HG03064 (cell line): ENCODE data around the gene NCAPD3.
"Not testable (repeated sequence)": the region's sequence is repeated elsewhere in the genome, so short reads cannot be mapped to it uniquely, and the experiment has no call there.

ENCODE experiments used
- ATAC-seq: cut with Tn5 transposase; IDR thresholded peaks from one replicate; pipeline ENCODE4 v1.9.1; 2021; ENCODE audit warnings: low read depth; ENCODE audit not compliant: unreplicated experiment

The NCAPD3 gene, protein sequence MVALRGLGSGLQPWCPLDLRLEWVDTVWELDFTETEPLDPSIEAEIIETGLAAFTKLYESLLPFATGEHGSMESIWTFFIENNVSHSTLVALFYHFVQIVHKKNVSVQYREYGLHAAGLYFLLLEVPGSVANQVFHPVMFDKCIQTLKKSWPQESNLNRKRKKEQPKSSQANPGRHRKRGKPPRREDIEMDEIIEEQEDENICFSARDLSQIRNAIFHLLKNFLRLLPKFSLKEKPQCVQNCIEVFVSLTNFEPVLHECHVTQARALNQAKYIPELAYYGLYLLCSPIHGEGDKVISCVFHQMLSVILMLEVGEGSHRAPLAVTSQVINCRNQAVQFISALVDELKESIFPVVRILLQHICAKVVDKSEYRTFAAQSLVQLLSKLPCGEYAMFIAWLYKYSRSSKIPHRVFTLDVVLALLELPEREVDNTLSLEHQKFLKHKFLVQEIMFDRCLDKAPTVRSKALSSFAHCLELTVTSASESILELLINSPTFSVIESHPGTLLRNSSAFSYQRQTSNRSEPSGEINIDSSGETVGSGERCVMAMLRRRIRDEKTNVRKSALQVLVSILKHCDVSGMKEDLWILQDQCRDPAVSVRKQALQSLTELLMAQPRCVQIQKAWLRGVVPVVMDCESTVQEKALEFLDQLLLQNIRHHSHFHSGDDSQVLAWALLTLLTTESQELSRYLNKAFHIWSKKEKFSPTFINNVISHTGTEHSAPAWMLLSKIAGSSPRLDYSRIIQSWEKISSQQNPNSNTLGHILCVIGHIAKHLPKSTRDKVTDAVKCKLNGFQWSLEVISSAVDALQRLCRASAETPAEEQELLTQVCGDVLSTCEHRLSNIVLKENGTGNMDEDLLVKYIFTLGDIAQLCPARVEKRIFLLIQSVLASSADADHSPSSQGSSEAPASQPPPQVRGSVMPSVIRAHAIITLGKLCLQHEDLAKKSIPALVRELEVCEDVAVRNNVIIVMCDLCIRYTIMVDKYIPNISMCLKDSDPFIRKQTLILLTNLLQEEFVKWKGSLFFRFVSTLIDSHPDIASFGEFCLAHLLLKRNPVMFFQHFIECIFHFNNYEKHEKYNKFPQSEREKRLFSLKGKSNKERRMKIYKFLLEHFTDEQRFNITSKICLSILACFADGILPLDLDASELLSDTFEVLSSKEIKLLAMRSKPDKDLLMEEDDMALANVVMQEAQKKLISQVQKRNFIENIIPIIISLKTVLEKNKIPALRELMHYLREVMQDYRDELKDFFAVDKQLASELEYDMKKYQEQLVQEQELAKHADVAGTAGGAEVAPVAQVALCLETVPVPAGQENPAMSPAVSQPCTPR (N-terminal part only)

DNA sequence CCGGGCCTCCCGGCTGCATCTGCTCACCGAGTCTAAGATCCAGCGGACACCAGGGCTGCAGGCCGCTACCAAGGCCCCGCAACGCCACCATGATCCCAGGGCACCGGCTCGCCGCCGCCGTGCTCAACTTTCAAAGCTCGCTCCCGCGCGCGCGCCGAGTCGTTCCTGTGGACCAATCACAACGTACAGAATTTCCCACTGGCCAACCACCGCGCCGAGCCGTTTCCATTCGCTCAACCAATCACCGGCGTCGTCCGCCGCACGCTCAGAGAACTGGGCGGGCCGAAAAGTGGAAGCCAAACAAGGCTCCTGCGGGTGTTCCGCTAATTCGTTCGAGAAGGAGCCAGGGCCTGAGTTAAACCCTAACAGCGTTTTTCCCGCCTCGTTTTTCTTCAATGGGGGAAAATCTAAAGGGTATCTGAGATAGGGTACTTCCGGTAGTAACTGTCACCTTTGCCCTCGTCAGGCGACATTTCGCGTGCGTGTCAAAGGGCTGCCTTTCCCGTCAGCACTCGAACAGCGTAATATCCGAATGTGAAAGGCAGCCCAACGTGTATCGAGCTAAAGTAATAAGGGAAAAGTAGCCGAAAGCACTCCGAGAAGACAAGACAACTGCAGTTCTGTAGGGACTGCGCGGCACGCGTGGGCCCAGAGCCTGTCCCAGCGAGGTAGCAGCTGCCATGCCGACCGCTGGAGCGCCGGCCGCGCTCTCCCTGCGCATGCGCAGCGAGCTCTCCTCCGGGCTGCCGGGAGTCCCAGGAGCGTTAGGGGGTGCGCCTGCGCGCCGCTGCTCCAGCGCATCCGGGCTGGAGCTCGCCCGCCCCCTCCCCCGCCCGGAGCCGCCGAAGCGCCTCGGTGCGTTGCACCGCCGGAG lies at the start of gene NCAPD3, which contains the start of gene VPS26B:
Gene NCAPD3, minus strand, starts transcription at position 132 of the 874 bp plus-strand sequence. Its CDS starts 41 bp downstream, at position 91.
Gene VPS26B, plus strand, starts transcription at position 836 of the 874 bp plus-strand sequence. CDS start 452 bp downstream, outside the sequence.
- ATAC-seq, result peak; percentile 68

DNA sequence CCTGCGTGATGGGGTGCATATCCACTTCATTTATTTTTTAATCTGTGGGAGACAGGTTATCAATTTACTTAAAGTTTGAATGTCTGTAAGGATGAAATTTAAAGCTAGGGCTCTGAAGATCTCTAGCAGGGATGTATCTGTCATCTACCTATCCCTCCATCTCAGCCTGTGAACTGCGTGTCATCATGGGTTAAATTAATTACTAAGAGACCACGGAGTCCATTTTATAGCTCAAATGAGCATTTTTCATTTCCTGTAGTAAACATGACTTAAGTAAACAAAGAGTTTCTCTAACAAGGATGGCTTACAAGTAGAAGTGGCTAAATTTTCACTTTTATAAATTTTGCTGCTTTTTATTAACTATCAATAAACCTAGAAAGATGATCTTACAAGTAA lies 49.5 kb upstream of the NCAPD3 start:
- ATAC-seq, result no peak

DNA sequence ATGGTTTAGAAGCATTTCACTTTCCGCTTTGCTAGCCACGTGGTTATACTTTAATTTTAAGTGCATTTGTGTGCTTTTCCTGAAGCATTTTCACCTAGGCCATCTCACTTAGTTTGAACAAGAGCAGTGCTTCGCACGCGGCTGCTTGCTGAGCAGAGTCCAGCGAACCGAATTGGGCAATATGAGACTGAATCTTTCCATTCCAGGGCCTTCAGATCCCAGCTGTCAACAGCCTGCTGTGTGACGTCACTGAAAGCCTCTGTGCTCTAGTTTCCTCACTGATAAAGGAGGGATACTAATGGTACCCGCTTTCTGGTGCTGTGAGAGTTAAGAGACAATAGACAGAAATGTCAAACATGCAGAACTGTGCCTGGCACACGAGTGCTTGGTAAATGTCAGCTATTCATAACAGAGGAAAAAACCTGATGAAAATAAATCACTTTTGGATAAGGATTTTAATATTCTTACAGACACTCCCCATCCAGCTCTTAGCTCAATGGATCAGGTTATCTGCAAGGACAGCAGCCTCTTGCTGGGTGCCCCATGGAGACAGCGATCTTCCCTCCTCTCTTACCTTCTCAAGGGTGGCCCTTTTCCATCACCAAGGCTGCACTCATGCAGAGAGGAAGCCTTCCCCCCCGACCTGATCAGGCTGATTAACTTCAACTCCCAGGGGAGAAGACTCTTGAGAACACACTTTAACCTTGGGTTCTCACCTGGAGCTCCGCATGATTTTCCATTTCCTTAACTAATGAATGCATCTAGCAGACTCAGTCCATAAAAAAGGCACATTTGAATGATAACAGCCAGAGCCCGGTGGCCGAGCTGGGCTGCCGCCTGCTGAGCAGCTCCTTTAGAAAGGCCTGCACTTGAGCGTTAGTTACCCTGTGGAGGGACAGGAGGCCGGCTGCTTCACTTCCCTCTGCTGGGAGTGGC lies 48.9 kb upstream of the NCAPD3 start:
- no peak for ATAC-seq

DNA sequence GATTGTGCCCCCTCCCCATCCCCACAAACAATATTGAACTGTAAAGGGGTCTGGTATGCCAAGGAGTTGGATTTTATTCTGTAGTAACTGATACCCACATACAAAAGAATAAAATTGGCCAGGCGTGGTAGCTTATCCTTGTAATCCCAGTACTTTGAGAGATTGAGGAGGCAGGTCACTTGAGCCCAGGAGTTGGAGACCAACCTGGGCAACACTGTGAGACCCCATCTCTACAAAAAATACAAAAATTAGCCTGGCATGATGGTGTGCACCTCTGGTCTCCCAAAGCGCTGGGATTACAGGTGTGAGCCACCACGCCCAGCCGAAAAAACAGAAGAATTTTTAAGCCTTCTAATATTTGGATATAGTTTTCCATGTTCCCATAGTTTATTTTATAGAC lies 48.2 kb upstream of the NCAPD3 start:
- ATAC-seq, result no peak

DNA sequence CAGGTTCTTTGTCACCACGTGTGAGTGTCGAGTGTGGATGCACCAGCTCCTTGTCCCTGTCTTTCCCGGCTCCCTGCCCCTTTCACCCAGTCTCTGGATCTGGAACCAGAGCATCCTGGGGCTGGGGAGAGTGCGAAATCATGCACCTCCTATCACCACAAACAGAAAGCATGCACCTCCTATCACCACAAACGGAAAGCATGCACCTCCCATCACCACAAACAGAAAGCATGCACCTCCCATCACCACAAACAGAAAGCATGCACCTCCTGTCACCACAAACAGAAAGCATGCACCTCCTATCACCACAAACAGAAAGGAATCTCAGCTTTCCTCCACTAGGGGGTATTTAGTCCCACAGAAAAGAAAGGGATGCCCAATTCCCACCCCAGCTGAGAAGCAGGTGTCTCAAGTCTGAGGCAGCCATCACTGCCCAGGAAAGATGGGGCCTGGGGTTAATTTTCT lies 46.5 kb upstream of the NCAPD3 start:
- ATAC-seq, result no peak

DNA sequence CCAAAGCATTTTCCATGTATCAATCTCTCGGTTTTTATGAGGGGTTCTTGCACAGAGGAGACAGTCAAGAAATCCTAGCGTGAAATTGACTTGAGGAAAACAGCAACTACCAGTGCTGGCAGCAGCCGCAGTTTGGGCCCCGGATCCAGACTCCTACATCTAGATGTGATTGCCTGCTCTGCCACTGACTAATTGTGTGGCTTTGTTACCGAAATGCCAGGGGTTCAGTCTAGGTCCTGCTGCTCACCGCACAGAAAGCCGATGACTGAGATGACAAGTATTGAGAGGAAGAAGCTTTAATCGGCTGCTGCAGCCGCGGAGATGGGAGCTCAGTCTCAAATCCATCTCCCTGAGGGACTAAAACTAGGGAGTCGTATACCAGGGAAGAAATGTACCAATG lies 44.2 kb upstream of the NCAPD3 start:
- ATAC-seq, result no peak

DNA sequence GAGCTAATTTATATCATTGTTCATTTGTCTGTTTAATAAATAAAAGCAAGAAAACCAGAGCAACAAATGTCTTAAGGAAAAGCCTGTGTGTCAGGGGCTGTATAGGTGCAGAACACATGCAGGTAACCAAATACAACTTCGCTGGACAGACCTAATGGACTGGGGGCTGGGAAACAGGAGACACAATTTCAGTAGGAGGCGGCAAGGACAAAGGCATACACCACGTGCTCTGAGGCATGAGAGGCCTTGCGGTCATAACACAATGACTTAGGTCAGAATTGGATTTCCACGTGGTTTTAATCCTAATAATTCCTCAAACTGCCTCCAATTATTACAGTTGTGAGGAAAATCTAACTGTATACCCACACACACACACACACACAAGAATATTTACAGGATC lies 43.7 kb upstream of the NCAPD3 start:
- no peak for ATAC-seq

DNA sequence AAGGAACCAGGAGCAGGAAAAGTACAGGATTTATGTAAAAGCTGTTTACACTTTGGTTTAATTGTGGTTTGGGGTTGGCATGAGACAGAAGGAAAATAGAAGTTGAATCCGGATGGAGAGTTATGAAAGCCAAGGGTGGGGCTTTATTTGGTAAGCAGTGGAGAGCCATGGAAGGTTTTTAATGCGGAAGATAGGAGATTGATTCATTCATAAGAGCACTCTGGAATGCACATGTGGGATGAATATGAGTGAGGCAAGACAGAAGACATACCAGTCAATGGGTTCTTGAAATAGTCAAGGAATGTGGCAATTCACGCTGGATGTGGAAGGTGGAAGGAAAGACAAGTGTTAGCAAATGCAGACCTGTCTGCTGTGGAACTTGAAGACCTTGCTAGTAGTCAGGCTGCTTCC lies 43.1 kb upstream of the NCAPD3 start:
- ATAC-seq, result no peak

DNA sequence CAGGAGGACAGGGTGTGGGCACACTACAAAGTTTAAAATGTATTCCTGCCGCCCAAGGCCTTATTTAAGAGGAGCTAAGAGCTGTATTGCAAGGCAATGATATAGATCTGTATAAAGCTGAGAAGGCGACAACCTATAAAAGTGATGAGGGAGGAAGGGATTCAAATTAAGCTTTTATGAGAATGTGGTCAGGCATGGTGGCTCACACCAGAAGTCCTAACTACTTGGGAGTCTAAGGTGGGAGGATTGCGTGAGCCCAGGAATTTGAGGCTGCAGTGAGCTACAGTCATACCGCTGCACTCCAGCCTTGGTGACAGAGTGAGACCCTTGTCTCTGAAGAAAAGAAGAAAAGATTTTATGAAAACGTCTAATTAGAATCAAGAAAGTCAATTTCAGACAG lies 42.7 kb upstream of the NCAPD3 start:
- ATAC-seq, result no peak

DNA sequence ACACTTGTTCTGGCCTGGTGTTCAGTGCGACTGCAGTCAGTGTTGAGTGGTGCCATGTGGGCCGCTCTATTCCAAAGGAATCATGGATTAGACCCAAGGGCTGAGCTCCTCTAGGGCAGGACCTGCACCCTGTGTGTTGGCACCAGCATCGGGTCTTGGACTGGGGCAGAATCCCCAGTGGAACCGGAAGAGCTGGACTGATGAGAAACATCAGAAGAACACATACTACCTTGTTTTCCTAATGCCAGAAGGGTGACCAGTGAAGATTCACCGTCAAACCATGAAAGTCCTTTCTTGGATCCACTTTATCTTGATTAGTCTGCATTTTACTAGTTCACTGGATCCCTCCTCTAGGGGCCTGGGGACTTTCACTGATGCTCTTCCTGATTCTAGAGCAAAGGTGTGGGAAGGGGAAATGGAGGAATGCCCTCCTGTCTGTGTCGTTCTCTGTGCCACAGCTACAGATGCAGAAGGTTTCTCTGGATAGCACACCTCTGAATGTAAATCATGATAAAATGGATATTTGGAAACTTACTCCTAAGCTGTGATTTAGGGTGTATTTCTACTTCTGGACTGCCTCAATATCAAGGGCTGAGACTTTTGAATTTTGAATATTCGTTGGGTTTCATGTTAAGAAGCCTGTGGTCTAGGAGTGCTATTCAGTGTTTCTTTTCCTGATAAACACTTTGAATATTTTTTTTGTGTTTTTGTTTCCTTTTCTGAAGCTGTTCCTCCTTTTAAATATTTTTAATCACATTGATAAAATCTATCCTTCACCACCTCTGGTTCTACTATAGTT lies 41.4 kb upstream of the NCAPD3 start:
- no peak for ATAC-seq

DNA sequence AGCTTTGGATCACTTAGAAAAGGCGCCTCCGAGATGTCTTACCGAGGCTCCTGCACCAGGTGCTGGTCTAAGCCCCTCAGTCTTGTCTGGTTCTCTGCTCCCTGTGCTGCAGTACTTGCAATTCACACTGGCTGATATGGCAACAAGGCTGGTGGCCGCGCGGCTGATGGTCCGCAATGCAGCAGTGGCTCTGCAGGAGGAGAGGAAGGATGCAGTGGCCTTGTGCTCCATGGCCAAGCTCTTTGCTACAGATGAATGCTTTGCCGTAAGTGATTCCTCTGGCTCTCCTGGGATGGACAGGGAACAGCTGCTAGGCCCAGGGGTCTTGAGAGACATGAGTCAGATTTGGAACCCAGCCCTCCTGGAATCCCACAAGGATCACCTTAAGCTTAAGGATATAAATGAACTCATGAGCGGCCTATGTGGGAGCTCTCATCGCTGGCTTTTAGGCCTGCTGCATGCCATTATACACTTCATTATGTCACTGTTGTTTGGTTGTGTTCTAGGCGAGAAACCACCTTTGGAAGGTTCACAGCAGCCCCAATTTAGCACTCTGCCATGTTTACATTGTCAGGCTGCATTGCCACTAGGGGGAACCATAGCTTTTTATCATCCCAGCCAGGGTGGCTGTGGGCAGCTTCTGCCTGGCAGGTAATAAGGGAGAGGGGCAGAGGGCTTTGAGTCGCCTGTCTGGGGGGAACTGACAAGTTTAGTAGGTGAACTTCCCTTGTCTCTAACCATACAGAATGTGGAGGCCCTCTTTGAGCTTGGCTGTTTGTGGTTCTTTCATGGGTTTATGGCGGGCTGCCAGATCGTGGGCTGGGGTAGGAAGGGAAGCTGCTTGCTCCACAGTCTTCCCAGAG lies 38.1 kb upstream of the NCAPD3 start:
- ATAC-seq, result no peak

DNA sequence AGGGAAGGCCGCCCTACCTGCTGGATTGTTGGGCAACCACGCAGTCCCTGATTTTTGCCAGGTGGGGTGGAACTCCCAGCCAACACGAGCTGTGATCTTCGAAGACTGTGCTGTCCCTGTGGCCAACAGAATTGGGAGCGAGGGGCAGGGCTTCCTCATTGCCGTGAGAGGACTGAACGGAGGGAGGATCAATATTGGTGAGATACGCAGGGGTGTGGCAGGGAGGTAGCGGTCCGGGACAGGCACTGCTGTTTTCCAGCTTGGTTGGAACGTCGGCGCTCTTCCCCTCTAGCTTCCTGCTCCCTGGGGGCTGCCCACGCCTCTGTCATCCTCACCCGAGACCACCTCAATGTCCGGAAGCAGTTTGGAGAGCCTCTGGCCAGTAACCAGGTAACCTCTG lies 37.2 kb upstream of the NCAPD3 start:
- no peak for ATAC-seq

DNA sequence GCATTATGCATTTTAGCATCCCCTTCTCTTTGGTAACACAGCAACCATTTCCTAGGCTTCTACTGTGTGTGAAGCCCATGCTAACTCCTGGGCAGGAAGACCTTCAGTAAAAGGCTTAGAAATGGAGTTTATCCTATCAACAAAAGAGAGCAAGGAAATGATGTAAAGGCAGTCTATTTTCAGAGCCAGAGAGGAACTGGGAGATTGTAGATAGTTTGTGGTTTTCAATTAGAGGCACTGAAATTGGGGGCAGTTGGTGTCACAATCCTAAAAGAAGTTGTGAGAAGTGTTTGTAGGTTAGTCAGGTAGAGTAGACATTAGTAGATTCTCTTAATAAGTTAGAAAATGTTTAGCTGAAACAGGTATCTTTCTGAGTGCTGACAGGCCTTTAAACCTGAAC lies 36.7 kb upstream of the NCAPD3 start:
- no peak for ATAC-seq

DNA sequence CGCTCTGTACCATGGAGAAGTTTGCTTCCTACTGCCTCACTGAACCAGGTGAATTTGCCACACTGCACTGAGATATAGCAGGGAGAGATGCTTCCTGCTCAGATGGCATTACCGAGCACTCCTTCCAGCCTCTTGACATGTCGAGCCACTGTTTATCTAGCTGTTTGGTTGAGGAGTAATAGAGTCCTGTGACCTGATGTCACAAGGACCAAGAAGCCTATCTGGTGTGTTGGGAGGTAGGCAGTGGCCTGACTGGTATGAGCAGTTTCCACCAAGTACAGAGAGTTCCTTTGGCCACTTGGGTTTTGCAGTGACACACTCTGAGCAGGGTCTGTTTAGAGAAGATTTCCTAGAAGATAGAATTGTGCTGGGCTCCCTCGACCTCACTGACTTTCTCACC lies 34.8 kb upstream of the NCAPD3 start:
- no peak for ATAC-seq

DNA sequence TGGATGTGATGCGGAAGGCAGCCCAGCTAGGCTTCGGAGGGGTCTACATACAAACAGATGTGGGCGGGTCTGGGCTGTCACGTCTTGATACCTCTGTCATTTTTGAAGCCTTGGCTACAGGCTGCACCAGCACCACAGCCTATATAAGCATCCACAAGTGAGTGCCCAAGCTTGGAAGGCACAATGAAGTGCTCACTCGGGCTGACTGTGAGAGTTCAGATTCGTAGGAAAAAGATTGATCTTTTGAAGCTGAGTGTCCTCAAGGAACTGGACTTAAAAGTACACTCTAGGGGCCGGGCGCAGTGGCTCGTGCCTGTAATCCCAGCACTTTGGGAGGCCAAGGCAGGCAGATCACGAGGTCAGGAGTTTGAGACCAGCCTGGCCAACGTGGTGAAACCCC lies 33.3 kb upstream of the NCAPD3 start:
- ATAC-seq, result no peak

DNA sequence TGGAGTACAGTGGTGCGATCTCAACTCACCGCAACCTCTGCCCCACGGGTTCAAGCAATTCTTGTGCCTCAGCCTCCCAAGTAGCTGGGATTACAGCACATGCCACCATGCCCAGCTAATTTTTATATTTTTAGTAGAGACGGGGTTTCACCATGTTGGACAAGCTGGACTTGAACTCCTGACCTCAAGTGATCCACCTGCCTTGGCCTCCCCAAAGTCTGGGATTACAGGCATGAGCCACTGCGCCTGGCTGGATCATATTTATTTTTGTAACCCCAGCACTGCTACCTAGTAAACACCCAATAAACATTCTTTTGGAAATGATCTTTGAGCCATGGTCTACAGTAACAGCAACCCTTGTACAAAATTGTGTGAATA lies 31.4 kb upstream of the NCAPD3 start:
- ATAC-seq, result not testable (repeated sequence)
